Measurements from ENCODE around the gene AK8.

DNA sequence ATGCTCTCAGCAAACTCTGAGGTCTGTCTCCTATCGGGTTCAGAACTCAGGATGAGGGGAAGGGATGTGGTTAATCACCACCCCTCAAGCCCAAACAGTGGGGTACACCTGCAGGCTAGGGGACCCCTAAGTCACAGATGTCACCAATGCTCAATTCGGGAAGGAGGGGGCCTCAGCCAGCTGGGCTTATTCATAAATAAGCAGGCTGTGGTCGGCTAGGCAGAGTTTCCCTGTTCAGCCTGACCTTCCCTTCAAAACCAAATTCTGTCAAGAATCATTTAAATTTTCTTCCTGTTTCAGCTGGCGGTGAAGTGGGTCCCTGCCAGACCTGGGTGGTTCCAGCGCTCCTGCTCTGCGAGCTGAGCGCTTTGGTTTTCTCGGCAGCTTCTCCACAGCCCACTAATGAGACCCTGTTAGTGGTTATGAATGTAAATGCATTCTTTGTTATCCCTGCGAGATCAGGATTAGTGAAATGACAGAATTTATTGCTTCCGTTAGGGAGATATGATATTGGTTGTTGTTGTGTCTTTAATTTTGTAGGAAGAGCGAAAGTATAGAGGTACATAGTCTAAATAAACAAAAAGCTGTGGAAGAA, 68.3 kb downstream of the AK8 start:
- TF ChIP-seq EP300 (IDR thresholded peaks at IDR 0.05; ENCODE audit: low read depth) (no peak), CTCF (IDR thresholded peaks at IDR 0.05) (no peak)

Data from transverse colon (tissue), 3 donors.